Stimulated activated naive CD8-positive, alpha-beta T cell treated with anti-CD3 and anti-CD28 coated beads, Interleukin-15, Interleukin-2, amounts not matched to agents 100 U/mL and 50 U/mL, for 24 hours (primary cell): ENCODE data around the gene SLC12A6.
"Not testable (repeated sequence)": the region's sequence is repeated elsewhere in the genome, so short reads cannot be mapped to it uniquely, and the experiment has no call there.

Experiments
- ATAC-seq: fragments of 150-1000 bp; cut with Tn5 transposase; one replicate; pipeline ENCODE4 v1.10.0; 2021
- DNase-seq: peaks from one replicate; pipeline ENCODE4 v3.0.0; 2021

SLC12A6 gene

GRCh38 chr15:34337557-34338306 lies at the start of gene SLC12A6:
TSS of gene SLC12A6 (minus strand) at chr15:34337781. CDS start at chr15:34336680, 1,101 bp downstream.
- ATAC-seq (peak; percentile 80), DNase-seq (peak; percentile 95)

- DNase-seq, ATAC-seq: not testable (repeated sequence)
Observed at GRCh38 chr15:34381829-34382521, 44.4 kb upstream of the SLC12A6 start.

GRCh38 chr15:34380491-34380890 lies 42.9 kb upstream of the SLC12A6 start:
- DNase-seq, ATAC-seq: not testable (repeated sequence)

GRCh38 chr15:34376856-34377255 lies 39.3 kb upstream of the SLC12A6 start:
- ATAC-seq, result no peak
- DNase-seq, result no peak

GRCh38 chr15:34375541-34375940 lies 38.0 kb upstream of the SLC12A6 start:
- ATAC-seq, result not testable (repeated sequence)

GRCh38 chr15:34374816-34375215 lies 37.2 kb upstream of the SLC12A6 start:
- DNase-seq (no peak), ATAC-seq (no peak)

More at GRCh38 chr15:34375541-34375940, 38.0 kb upstream of the SLC12A6 start:
- DNase-seq, result not testable (repeated sequence)

- ATAC-seq (no peak), DNase-seq (no peak)
Observed at GRCh38 chr15:34373951-34374350, 36.4 kb upstream of the SLC12A6 start.

GRCh38 chr15:34370643-34371042 lies 33.1 kb upstream of the SLC12A6 start:
- DNase-seq (no peak), ATAC-seq (no peak)

- DNase-seq (no peak), ATAC-seq (no peak)
Observed at GRCh38 chr15:34370129-34370528, 32.5 kb upstream of the SLC12A6 start.

- peak; percentile 91 for DNase-seq
- peak; percentile 91 for ATAC-seq
Observed at GRCh38 chr15:34367101-34368081, 29.8 kb upstream of the SLC12A6 start, which contains the start of gene LPCAT4. TSS of gene LPCAT4 (minus strand) at chr15:34367196. CDS start at chr15:34367100, 96 bp downstream.

GRCh38 chr15:34366271-34367065 lies 28.9 kb upstream of the SLC12A6 start:
- ATAC-seq (peak; percentile 29), DNase-seq (peak; percentile 72)

- no peak for DNase-seq
- ATAC-seq, result no peak
Observed at GRCh38 chr15:34365836-34366235, 28.3 kb upstream of the SLC12A6 start.

GRCh38 chr15:34365091-34365825 lies 27.7 kb upstream of the SLC12A6 start:
- no peak for DNase-seq
- no peak for ATAC-seq

- no peak for DNase-seq
- ATAC-seq, result no peak
Observed at GRCh38 chr15:34364041-34364440, 26.5 kb upstream of the SLC12A6 start.

GRCh38 chr15:34362047-34362773 lies 24.6 kb upstream of the SLC12A6 start:
- DNase-seq, result no peak
- no peak for ATAC-seq

GRCh38 chr15:34361278-34361677 lies 23.7 kb upstream of the SLC12A6 start:
- ATAC-seq (no peak), DNase-seq (no peak)

- ATAC-seq (no peak), DNase-seq (no peak)
Observed at GRCh38 chr15:34360298-34360697, 22.7 kb upstream of the SLC12A6 start.

GRCh38 chr15:34359416-34359815 lies 21.8 kb upstream of the SLC12A6 start:
- DNase-seq, result no peak
- no peak for ATAC-seq

- DNase-seq (no peak), ATAC-seq (no peak)
Observed at GRCh38 chr15:34358948-34359347, 21.4 kb upstream of the SLC12A6 start.

GRCh38 chr15:34358367-34358766 lies 20.8 kb upstream of the SLC12A6 start:
- DNase-seq (no peak), ATAC-seq (no peak)
